ENCODE data around the gene LDB2. TPM values are rescaled to one million over a fixed set of nuclear protein-coding genes. Genes with fewer than 3 reads are reported as not detected.

The LDB2 gene
- polyA plus RNA-seq, 3 donors = not detected

DNA sequence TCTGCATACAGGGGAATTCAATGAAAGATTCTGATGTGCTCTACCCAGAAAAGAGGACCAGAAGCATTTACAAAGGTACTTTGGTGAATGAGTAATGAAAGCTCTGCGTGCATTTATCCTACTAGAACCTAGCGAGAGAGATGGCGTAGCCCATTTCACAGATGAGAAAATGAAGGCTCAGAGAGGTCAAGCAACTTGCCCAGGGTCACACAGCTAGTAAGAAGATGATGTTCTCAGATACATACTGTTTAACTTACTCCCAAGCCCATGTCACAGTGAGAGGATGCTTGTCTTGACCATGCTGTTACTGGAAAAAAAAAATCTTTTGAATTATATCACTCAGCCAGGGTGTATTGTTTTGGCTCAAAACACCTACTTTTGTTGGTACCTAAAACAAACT lies 317.3 kb downstream of the LDB2 start:
- Histone ChIP-seq H4K20me1 (ENCODE audit: insufficient read depth, low read length) (no peaks in the 10 kb centered on the region), H3K4me2 (replicated peaks; ENCODE audit: extremely low read depth, low read length, poor library complexity, severe bottlenecking) (no peak overlapping the region), H3K27me3 (ENCODE audit: control insufficient read depth in 2 of 2, insufficient read depth in 2 of 2, low read length in 2 of 2) (no peaks in the 10 kb centered on the region), H3K9ac (ENCODE audit: insufficient read depth, low read length, poor library complexity, severe bottlenecking) (no peak overlapping the region), H3K79me2 (ENCODE audit: insufficient read depth, low read length) (no peaks in the 10 kb centered on the region), H3K9me3 (replicated peaks in 1 of 2; ENCODE audit: control insufficient read depth in 1 of 2, insufficient read depth in 1 of 2, low read length in 2 of 2) (no peaks in the 10 kb centered on the region), H3K27ac (ENCODE audit: low read depth in 1 of 2, low read length in 2 of 2) (no peak overlapping the region), H3K36me3 (replicated peaks in 1 of 2; ENCODE audit: control insufficient read depth in 1 of 2, insufficient read depth in 2 of 2, low read length in 2 of 2) (no peaks in the 10 kb centered on the region), H3K4me1 (ENCODE audit: control insufficient read depth in 1 of 2, insufficient read depth in 2 of 2, low read length in 2 of 2) (no peaks in the 10 kb centered on the region), H3K4me3 (replicated peaks in 1 of 3; ENCODE audit: low read depth in 2 of 3, low read length in 3 of 3) (no peak overlapping the region), H2AFZ (ENCODE audit: insufficient read depth, low read depth, low read length, poor library complexity, severe bottlenecking) (no peak overlapping the region)
- H3K4me3 Mint-ChIP-seq = no peak overlapping the region
- 100% methylated on average over 1 of the region's 3 CpGs for WGBS (ENCODE audit: insufficient coverage)
- H3K4me1 Mint-ChIP-seq = no peaks in the 10 kb centered on the region
- peaks cover 0 to 11% (median 0%) of the 10 kb centered on the region in 7 donors for H3K9me3 Mint-ChIP-seq
- TF ChIP-seq, protein P1, sequence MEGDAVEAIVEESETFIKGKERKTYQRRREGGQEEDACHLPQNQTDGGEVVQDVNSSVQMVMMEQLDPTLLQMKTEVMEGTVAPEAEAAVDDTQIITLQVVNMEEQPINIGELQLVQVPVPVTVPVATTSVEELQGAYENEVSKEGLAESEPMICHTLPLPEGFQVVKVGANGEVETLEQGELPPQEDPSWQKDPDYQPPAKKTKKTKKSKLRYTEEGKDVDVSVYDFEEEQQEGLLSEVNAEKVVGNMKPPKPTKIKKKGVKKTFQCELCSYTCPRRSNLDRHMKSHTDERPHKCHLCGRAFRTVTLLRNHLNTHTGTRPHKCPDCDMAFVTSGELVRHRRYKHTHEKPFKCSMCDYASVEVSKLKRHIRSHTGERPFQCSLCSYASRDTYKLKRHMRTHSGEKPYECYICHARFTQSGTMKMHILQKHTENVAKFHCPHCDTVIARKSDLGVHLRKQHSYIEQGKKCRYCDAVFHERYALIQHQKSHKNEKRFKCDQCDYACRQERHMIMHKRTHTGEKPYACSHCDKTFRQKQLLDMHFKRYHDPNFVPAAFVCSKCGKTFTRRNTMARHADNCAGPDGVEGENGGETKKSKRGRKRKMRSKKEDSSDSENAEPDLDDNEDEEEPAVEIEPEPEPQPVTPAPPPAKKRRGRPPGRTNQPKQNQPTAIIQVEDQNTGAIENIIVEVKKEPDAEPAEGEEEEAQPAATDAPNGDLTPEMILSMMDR (IDR thresholded peaks at IDR 0.05) = no peak
- H3K27me3 Mint-ChIP-seq (ENCODE audit: low read depth in 3 of 3) = peaks cover 0 to 2% (median 0%) of the 10 kb centered on the region in 3 donors
- no peak overlapping the region for H3K27ac Mint-ChIP-seq
- DNase-seq = no peak
- H3K36me3 Mint-ChIP-seq = no peaks in the 10 kb centered on the region
- intact Hi-C loops (cut with micrococcal nuclease) = no loop called here

DNA sequence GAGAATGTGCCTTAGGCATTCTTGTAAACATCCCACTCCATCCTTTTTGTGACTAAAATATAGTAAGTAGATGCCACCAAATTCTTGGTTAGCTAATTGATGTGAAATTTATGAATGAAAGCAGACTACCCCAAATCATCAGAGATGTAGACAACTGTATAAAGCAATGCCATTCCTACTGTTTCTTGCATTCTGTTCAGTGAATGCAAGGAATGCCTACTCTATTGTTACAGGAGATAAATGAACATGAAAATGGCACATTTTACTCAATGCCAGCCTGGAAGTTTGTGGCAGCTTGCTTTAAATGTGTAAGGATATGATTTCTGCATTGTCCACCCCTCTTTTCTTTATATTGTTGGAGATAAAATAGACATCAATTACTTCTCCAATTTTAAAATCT lies 317.9 kb downstream of the LDB2 start:
- Histone ChIP-seq H3K36me3 (replicated peaks in 1 of 2; ENCODE audit: control insufficient read depth in 1 of 2, insufficient read depth in 2 of 2, low read length in 2 of 2) (no peaks in the 10 kb centered on the region), H3K4me3 (replicated peaks in 1 of 3; ENCODE audit: low read depth in 2 of 3, low read length in 3 of 3) (no peak overlapping the region), H3K27me3 (ENCODE audit: control insufficient read depth in 2 of 2, insufficient read depth in 2 of 2, low read length in 2 of 2) (no peaks in the 10 kb centered on the region), H3K9ac (ENCODE audit: insufficient read depth, low read length, poor library complexity, severe bottlenecking) (no peak overlapping the region), H3K4me1 (ENCODE audit: control insufficient read depth in 1 of 2, insufficient read depth in 2 of 2, low read length in 2 of 2) (no peaks in the 10 kb centered on the region), H3K79me2 (ENCODE audit: insufficient read depth, low read length) (no peaks in the 10 kb centered on the region), H2AFZ (ENCODE audit: insufficient read depth, low read depth, low read length, poor library complexity, severe bottlenecking) (no peak overlapping the region), H3K27ac (ENCODE audit: low read depth in 1 of 2, low read length in 2 of 2) (no peak overlapping the region), H3K4me2 (replicated peaks; ENCODE audit: extremely low read depth, low read length, poor library complexity, severe bottlenecking) (no peak overlapping the region), H3K9me3 (replicated peaks in 1 of 2; ENCODE audit: control insufficient read depth in 1 of 2, insufficient read depth in 1 of 2, low read length in 2 of 2) (no peaks in the 10 kb centered on the region), H4K20me1 (ENCODE audit: insufficient read depth, low read length) (no peaks in the 10 kb centered on the region)
- Mint-ChIP-seq H3K4me3 (no peak overlapping the region), H3K36me3 (no peaks in the 10 kb centered on the region), H3K27ac (no peak overlapping the region), H3K9me3 (peaks cover 0 to 9% (median 1%) of the 10 kb centered on the region in 7 donors), H3K4me1 (no peaks in the 10 kb centered on the region), H3K27me3 (ENCODE audit: low read depth in 3 of 3) (peaks cover 0 to 2% (median 1%) of the 10 kb centered on the region in 3 donors)
- intact Hi-C loops (cut with micrococcal nuclease) = no loop called here
- TF ChIP-seq, protein P1 (IDR thresholded peaks at IDR 0.05) = no peak
- no peak for DNase-seq

All from CD14-positive monocyte (primary cell).